Measurements from ENCODE around the gene RUNDC3A. TPM values are rescaled to one million over a fixed set of nuclear protein-coding genes. Genes with fewer than 3 reads are reported as not detected.

The RUNDC3A gene
- total and polyA plus RNA-seq, 2 of the 8 experiments (the other 6 are each of a cell fraction or from before 2014, with no cell fraction given), result 6.4 to 13.8 TPM

- TF ChIP-seq RNF2 (IDR thresholded peaks at IDR 0.05; ENCODE audit: borderline replicate concordance, low read depth, low read length, missing control alignments, poor library complexity, severe bottlenecking) (no peak), KDM4A (IDR thresholded peaks at IDR 0.05; ENCODE audit: low read depth, low read length, severe bottlenecking) (peak; percentile 76), RBBP5 (IDR thresholded peaks at IDR 0.05; ENCODE audit: borderline replicate concordance, low read depth, low read length) (peak; percentile 74; the same call in 1 of the 2 replicates), GTF2F1 (IDR thresholded peaks at IDR 0.05; ENCODE audit: borderline replicate concordance, low read depth, low read length) (no peak), MAX (IDR thresholded peaks at IDR 0.05) (peak; percentile 25)
These were observed 814 bp upstream of the RUNDC3A start (continued) for GRCh38 chr17:44307387-44308186.
